Mesenteric fat pad (tissue), 1 donor: ENCODE results near the gene MTAP. TPM values are rescaled to one million over a fixed set of nuclear protein-coding genes. Genes with fewer than 3 reads are reported as not detected.

Experiments used
- DNase-seq: peaks from one replicate; pipeline ENCODE4 v3.0.0-alpha.2; 2020; ENCODE audit warnings: low spot score
- total RNA-seq: library from RNA; stranded (reverse); fragmentation: NEBNext Ultra II Directional; extraction: Animal tissue kit (Norgen Biotek cat#: 25700); gene quantifications from one replicate; pipeline ENCODE4 v1.2.1, GENCODE V29; 2021
- donor health status: DM: yes; HTN: yes; CAD: no.

Gene MTAP
- total RNA-seq, 1 donor from 2014 or later: 38.8 TPM

GRCh38 chr9:21969011-21969940 is 166.8 kb downstream of the MTAP start:
- DNase-seq: peak; percentile 85

DNA sequence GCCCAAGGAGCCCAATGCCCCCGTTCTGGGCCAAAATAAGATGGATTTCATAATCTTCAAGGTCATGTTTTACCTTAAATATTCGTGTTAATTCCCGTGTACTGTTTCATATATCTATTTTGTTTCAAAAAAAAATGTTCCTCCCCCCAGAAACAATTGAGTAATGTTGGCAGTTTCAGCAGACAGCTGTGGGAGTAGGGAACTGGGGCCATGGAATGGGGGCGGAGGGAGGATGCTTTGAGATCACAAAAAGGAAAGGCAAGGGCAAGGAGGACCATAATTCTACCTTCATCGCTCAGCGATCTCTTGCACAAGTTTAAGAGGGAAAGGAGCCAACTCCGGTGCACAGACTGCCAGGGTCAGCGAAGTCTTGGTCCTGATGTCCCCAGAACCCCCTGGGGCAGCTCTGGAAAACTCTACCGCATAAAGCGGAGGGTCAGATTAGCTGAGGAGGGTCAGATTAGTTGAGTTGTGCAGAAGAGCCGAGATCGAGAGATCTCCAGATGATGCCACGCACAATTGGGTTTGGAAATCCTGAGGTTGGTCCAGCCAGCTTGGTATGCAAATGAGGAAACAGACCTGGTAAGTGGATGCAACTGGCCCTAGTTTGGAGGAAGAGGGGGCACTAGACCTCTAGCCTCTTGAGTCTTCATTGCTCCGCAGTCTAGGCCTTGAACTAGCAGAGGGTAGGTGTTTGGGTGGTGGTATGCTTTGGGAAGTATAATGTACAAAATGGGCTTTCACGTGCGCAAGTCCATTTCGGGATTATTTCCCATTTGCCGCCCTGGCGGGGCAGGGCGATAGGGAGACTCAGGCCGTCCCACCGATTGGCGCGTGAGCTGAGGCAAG is 167.7 kb downstream of the MTAP start:
- DNase-seq: no peak

DNA sequence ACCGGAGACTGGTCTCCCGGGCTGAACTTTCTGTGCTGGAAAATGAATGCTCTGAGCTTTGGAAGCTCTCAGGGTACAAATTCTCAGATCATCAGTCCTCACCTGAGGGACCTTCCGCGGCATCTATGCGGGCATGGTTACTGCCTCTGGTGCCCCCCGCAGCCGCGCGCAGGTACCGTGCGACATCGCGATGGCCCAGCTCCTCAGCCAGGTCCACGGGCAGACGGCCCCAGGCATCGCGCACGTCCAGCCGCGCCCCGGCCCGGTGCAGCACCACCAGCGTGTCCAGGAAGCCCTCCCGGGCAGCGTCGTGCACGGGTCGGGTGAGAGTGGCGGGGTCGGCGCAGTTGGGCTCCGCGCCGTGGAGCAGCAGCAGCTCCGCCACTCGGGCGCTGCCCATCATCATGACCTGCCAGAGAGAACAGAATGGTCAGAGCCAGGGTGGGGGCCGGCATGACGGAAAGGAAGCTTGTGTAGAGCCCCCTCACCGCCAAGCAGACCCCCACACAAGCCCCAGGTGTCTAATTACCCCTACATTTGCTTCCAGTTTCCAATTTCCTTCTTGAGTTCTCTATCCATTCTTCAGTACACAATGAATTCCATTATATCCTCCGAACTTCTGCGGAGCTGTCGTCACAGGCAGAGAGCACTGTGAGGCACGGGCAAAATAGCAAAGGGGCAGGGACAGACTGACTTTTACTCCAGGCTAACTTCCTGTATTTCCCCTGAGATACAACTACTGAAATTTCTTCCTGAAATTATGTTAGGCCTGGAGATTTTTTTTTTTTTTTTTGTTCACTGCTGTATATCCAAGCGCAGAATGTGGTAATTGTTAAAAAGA is 168.6 kb downstream of the MTAP start:
- DNase-seq: no peak

DNA sequence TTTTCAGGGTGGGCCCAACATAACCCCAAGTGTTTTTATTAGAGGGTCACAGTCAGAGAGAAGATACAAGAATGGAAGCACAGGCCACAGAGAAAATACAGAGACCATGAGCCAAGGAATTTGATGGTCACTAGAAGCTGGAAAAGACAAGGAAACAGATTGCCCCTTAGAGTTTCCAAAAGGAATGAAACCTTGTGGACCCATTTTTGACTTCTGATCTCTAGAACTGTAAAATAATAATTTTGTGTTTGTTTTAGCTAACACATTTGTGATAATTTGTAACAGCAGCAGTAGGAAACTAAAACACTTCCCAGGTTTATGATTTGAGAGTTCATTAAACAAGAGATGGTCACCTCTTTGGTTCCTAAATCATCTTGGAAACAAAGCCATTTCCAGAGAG is 169.9 kb downstream of the MTAP start:
- no peak for DNase-seq

- DNase-seq: no peak
These were observed 171.9 kb downstream of the MTAP start for GRCh38 chr9:21974343-21974721.

- no peak for DNase-seq
These were observed 172.4 kb downstream of the MTAP start for GRCh38 chr9:21974722-21975409.

DNA sequence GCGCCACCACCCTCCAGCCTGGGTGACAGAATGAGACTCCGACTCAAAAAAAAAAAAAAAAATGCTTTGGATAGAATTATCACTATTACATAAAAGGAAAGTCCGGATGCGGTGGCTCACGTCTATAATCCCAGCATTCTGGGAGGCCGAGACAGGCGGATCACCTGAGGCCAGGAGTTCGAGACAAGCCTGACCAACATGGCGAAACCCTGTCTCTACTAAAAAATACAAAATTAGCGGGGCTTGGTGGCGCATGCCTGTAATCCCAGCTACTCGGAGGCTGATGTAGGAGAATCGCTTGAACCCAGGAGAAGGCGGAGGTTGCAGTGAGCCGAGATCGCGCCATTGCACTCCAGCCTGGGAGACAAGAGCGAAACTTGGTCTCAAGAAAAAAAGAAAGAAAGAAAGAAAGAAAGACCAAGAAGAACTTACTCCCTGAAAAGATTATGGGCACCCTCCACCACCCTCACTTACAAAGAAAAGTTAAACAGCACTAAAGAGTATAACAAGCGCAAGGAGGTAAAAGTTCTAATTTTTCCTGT is 174.0 kb downstream of the MTAP start:
- no peak for DNase-seq

GRCh38 chr9:21982391-21982790 is 180.0 kb downstream of the MTAP start:
- DNase-seq: no peak

DNA sequence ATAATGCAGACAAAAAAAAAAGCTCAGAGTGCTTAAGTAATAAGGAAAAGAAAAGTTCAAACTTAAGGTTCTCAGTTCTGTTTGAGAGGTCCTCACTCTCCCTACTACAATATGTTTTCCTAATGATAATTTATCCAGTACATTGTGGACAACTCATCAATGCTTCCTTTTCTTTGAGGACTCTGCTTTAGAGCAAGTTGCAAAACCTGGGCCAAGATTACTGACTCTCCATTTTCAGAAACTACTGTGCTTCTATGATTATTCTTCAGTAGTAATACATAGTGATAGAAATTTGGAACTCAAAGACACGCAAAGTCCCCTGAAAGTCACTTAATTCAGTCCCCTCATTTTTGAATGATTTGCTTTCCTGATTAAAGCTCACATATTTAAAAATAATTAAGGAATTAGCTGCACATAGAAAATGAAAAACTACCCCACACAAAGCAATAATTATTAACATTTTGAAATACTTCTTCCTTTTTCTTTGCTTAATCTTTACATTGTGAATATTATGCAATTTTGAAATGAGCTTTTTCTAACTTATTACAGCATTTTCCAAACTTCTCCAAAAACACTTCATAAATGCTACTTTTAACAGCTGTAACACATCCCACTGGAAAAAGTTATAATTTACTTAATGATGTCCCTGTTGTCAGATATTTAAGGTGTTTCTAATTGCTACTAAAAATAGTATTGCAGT is 180.6 kb downstream of the MTAP start:
- DNase-seq: no peak

GRCh38 chr9:21983561-21983935 is 181.1 kb downstream of the MTAP start:
- no peak for DNase-seq

GRCh38 chr9:21984101-21984500 is 181.7 kb downstream of the MTAP start:
- DNase-seq: no peak

DNA sequence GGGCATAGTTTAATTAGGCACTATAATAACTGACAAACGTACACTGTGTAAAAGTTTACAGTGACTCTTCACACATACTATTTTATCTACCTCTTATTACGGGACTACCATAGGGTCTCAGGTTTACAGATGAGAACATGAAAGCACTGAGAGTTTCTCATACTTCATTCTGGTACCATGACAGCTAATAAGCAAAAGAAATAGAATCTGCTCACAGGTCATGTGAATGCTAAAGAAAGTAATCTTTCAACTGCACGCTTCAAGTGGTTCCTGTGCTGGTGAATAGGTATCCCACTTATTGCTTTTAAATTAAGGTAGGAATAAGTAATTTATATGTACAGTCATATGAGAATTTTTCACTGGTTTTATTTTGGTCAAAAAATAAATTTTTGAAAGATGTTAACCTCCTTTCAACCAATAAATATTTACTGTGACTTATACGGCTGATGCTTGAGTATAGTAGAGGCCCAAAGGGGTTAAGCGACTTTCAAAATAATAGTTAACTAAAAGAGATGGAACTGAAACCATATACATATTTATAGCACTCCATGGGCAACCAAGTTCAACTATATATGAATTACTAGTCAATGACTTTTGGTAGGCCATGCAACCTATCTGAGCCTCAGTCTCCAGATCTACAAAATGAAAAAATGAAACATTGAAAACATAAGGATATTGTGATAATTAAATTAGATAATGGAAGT is 183.7 kb downstream of the MTAP start:
- no peak for DNase-seq

Other genes starting within 250 kb of the MTAP start
- 4.2 TPM for gene CDKN2A, start 191.8 kb downstream of the MTAP start, total RNA-seq
- gene CDKN2B-AS1, start 192.2 kb downstream of the MTAP start, total RNA-seq: 0.64 TPM
- gene CDKN2B, start 206.7 kb downstream of the MTAP start, total RNA-seq: 68.7 TPM